CD8-positive, alpha-beta memory T cell (primary cell): ENCODE results near the gene SFT2D3. TPM values are rescaled to one million over a fixed set of nuclear protein-coding genes. Genes with fewer than 3 reads are reported as not detected.
A peak's percentile ranks its signal among the peaks of the same experiment; 100 is the strongest.

ENCODE experiments used
- CTCF ChIA-PET: fragments of 350-600 bp; sonication (Branson Sonifier 250); formaldehyde crosslinking; loops from one replicate; lab custom pipeline; 2021; ENCODE audit warnings: antibody characterized with exemption; lab: Charles Lee
- POLR2A ChIA-PET: fragments of 350-600 bp; sonication (Branson Sonifier 250); formaldehyde crosslinking; loops from one replicate; lab custom pipeline; 2021; ENCODE audit warnings: antibody characterized with exemption; lab: Charles Lee
- DNase-seq, 5 donors: peaks; one replicate each; pipeline versions ENCODE4 v3.0.0 to v3.0.0-alpha.2; 2020 to 2022; ENCODE audit warnings: mixed read lengths in 1 of 5
- H3K27ac ChIP-seq: one replicate; pipeline ENCODE4 v1.7.0; 2013; ENCODE audit warnings: low read depth, mild to moderate bottlenecking, low read length, moderate library complexity
- H3K27me3 ChIP-seq: 2 replicates; pipeline ENCODE4 v1.7.0; 2013; ENCODE audit warnings: low read length, mild to moderate bottlenecking; ENCODE audit not compliant: insufficient read depth, poor library complexity, severe bottlenecking
- H3K36me3 ChIP-seq: 2 replicates; pipeline ENCODE4 v1.7.0; 2013; ENCODE audit warnings: mild to moderate bottlenecking, low read length, moderate library complexity; ENCODE audit not compliant: insufficient read depth
- H3K4me1 ChIP-seq: 2 replicates; pipeline ENCODE4 v1.7.0; 2013; ENCODE audit warnings: mild to moderate bottlenecking, low read length, moderate library complexity; ENCODE audit not compliant: insufficient read depth
- H3K4me3 ChIP-seq: 2 replicates; pipeline ENCODE4 v1.7.0; 2013; ENCODE audit warnings: mild to moderate bottlenecking, low read length
- H3K9me3 ChIP-seq: 2 replicates; pipeline ENCODE4 v1.7.0; 2013; ENCODE audit warnings: mild to moderate bottlenecking, low read length
- H3K27ac Mint-ChIP-seq, 8 donors: one replicate each; pipeline ENCODE4 v1.8.0; 2020 to 2021; ENCODE audit warnings: mixed read lengths in 8 of 8, mild to moderate bottlenecking in 6 of 8, inconsistent platforms in 3 of 8, moderate library complexity in 3 of 8
- H3K27me3 Mint-ChIP-seq, 2 donors: one replicate each; pipeline ENCODE4 v1.8.0; 2020 to 2021; ENCODE audit warnings: mixed read lengths in 2 of 2, mild to moderate bottlenecking in 1 of 2, moderate library complexity in 1 of 2
- H3K36me3 Mint-ChIP-seq, 3 donors: one replicate each; pipeline ENCODE4 v1.8.0; 2020 to 2021; ENCODE audit warnings: mixed read lengths in 3 of 3, inconsistent platforms in 1 of 3, mild to moderate bottlenecking in 1 of 3
- H3K4me1 Mint-ChIP-seq, 3 donors: one replicate each; pipeline ENCODE4 v1.8.0; 2020 to 2021; ENCODE audit warnings: mixed read lengths in 3 of 3, inconsistent platforms in 1 of 3, mild to moderate bottlenecking in 1 of 3
- H3K4me3 Mint-ChIP-seq, 7 donors: one replicate each; pipeline ENCODE4 v1.8.0; 2020 to 2021; ENCODE audit warnings: mixed read lengths in 7 of 7, mild to moderate bottlenecking in 6 of 7, moderate library complexity in 4 of 7, inconsistent platforms in 2 of 7
- H3K9me3 Mint-ChIP-seq, 5 donors: one replicate each; pipeline ENCODE4 v1.8.0; 2020 to 2022; ENCODE audit warnings: mixed read lengths in 5 of 5, mild to moderate bottlenecking in 3 of 5, moderate library complexity in 2 of 5, inconsistent platforms in 1 of 5
- polyA plus RNA-seq: library from polyadenylated mRNA; unstranded; fragments of 300-500 nt; fragmentation: Illumina TruSeq; gene quantifications from one replicate; pipeline ENCODE4 v1.2.3, GENCODE V29; 2021
- total RNA-seq, 2 experiments: library from RNA; stranded (reverse); gene quantifications; one replicate each; pipeline ENCODE4 v1.2.3, GENCODE V29; 2021

Gene SFT2D3
- total and polyA plus RNA-seq, 3 experiments from 2014 or later: 0.31 to 5.5 (median 4.6) TPM

- H3K27ac Mint-ChIP-seq: no peak overlapping the region
- ChIA-PET POLR2A (no interaction called here), CTCF (no interaction called here)
- H3K9me3 ChIP-seq: no peaks in the 10 kb centered on the region
- no peak overlapping the region for H3K4me3 Mint-ChIP-seq
- DNase-seq: peak in 1 of 5 donors; percentile 39
- peaks cover 4% of the 10 kb centered on the region for H3K27me3 ChIP-seq
- H3K4me1 ChIP-seq: no peaks in the 10 kb centered on the region
- no peaks in the 10 kb centered on the region for H3K9me3 Mint-ChIP-seq
- H3K27ac ChIP-seq: no peak overlapping the region
- H3K36me3 Mint-ChIP-seq: no peaks in the 10 kb centered on the region
- no peaks in the 10 kb centered on the region for H3K4me1 Mint-ChIP-seq
- H3K36me3 ChIP-seq: no peaks in the 10 kb centered on the region
- H3K27me3 Mint-ChIP-seq: peaks cover 11 to 21% of the 10 kb centered on the region in 2 donors
- H3K4me3 ChIP-seq: no peak overlapping the region
Observed at GRCh38 chr2:127656569-127657231, 44.6 kb upstream of the SFT2D3 start.

DNA sequence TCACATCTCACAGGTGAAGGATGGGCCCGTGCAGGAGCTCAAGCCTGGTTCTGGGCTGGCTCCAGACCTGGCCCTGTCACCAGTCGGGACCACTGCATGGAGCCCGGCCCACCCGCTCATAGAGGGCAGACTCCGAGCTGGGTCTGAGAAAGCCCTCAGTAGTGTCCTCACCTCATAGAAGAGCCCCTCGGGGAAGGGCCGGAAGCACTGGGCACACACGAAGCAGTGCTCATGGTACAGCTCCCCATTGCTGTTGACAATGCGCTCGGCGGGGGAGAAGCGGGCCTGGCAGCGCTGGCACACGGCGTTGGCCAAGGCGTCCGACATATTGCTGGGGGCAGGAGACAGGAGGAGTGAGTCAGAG is 44.1 kb upstream of the SFT2D3 start:
- CTCF ChIA-PET: no interaction called here
- H3K4me3 Mint-ChIP-seq: no peak overlapping the region
- no peaks in the 10 kb centered on the region for H3K36me3 Mint-ChIP-seq

DNA sequence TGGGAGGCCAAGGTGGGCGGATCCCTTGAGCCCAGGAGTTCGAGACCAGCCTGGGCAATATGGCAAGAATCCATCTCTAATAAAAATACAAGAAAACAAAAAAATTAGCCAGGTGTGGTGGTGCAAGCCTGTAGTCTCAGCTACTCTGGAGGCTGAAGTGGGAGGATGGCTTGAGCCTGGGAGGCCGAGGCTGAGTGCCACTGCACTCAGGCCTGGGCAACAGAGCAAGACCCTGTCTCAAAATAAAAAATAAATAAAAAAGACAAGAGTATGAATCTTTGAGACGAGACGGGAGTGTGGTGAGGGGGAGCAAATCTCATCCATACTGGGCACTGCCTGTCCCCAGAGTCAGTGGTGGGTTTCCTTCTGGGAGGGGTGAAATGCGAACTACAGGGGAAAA is 43.2 kb upstream of the SFT2D3 start:
- DNase-seq: peak in 1 of 5 donors; percentile 1
- Histone ChIP-seq H3K27ac (no peak overlapping the region), H3K4me1 (no peaks in the 10 kb centered on the region), H3K27me3 (peaks cover 12% of the 10 kb centered on the region), H3K4me3 (no peak overlapping the region), H3K36me3 (no peaks in the 10 kb centered on the region), H3K9me3 (no peaks in the 10 kb centered on the region)
- Mint-ChIP-seq H3K27me3 (peaks cover 11 to 33% of the 10 kb centered on the region in 2 donors), H3K4me1 (no peaks in the 10 kb centered on the region), H3K4me3 (no peak overlapping the region), H3K36me3 (no peaks in the 10 kb centered on the region), H3K27ac (no peak overlapping the region), H3K9me3 (no peaks in the 10 kb centered on the region)
- CTCF ChIA-PET: no interaction called here
- POLR2A ChIA-PET: no interaction called here

More for the DNA sequence above, 44.1 kb upstream of the SFT2D3 start:
- Histone ChIP-seq H3K4me1 (no peaks in the 10 kb centered on the region), H3K27me3 (peaks cover 8% of the 10 kb centered on the region), H3K36me3 (no peaks in the 10 kb centered on the region), H3K9me3 (no peaks in the 10 kb centered on the region), H3K27ac (no peak overlapping the region), H3K4me3 (no peak overlapping the region)
- POLR2A ChIA-PET: no interaction called here
- no peak overlapping the region for H3K27ac Mint-ChIP-seq
- H3K4me1 Mint-ChIP-seq: no peaks in the 10 kb centered on the region
- no peaks in the 10 kb centered on the region for H3K9me3 Mint-ChIP-seq
- peaks cover 11 to 25% of the 10 kb centered on the region in 2 donors for H3K27me3 Mint-ChIP-seq
- peak in 1 of 5 donors; percentile 23 for DNase-seq

DNA sequence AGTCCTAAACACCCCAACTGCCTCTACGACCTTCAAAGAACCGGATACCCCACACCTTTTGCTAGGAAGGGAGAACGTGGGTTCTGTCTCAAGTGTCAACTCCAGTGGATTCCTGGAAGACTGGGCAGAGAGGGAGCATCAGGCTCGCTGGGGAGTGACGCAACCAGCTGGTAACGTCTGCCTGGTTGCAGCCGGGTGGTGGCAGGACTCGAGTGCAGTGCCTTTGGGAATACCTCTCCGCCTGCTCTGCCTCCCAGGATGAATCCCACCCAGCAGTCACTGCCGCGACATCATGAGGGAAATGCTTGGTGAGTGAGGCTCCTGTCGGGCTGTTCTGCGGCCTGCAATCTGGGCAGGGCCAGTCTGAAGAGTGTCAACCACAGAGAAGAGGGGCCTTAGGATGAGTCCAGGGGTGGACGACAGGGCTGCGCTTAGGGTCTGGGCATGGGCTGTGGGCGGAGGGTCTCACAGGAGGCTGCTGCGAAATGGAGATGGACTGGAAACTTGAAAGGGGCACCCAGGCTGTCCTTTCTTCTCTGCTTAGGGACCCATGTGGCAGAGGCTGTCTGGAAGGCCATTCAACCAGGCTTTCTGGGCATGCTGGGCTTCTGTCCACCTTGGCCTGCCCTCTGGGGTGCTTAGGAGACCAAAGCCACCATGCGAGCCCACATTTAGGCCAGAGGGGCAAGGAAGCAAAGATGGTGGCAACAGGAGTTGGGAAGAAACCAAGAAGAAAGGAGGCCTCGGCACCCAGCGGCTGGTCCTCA is 42.5 kb upstream of the SFT2D3 start:
- ChIA-PET CTCF (no interaction called here), POLR2A (no interaction called here)
- no peak overlapping the region for H3K27ac Mint-ChIP-seq
- peak in 1 of 5 donors; percentile 33 for DNase-seq
- H3K36me3 Mint-ChIP-seq: no peaks in the 10 kb centered on the region
- Histone ChIP-seq H3K9me3 (no peaks in the 10 kb centered on the region), H3K4me1 (no peaks in the 10 kb centered on the region), H3K27ac (no peak overlapping the region), H3K27me3 (peaks cover 16% of the 10 kb centered on the region), H3K4me3 (no peak overlapping the region), H3K36me3 (no peaks in the 10 kb centered on the region)
- no peaks in the 10 kb centered on the region for H3K4me1 Mint-ChIP-seq
- H3K9me3 Mint-ChIP-seq: no peaks in the 10 kb centered on the region
- no peak overlapping the region for H3K4me3 Mint-ChIP-seq
- peaks cover 13 to 38% of the 10 kb centered on the region in 2 donors for H3K27me3 Mint-ChIP-seq

GRCh38 chr2:127659408-127660290 is 41.6 kb upstream of the SFT2D3 start:
- POLR2A ChIA-PET: no interaction called here
- Histone ChIP-seq H3K36me3 (no peaks in the 10 kb centered on the region), H3K4me3 (no peak overlapping the region), H3K27me3 (peaks cover 17% of the 10 kb centered on the region), H3K9me3 (no peaks in the 10 kb centered on the region), H3K27ac (no peak overlapping the region), H3K4me1 (no peaks in the 10 kb centered on the region)
- Mint-ChIP-seq H3K4me3 (no peak overlapping the region), H3K4me1 (no peaks in the 10 kb centered on the region), H3K36me3 (no peaks in the 10 kb centered on the region), H3K27ac (no peak overlapping the region), H3K9me3 (no peaks in the 10 kb centered on the region), H3K27me3 (peaks cover 13 to 38% of the 10 kb centered on the region in 2 donors)
- CTCF ChIA-PET: no interaction called here
- DNase-seq: peak in 1 of 5 donors; percentile 35

- no peak for DNase-seq
- Histone ChIP-seq H3K36me3 (no peaks in the 10 kb centered on the region), H3K9me3 (no peaks in the 10 kb centered on the region), H3K27ac (no peak overlapping the region), H3K4me3 (no peak overlapping the region), H3K27me3 (peaks cover 17% of the 10 kb centered on the region), H3K4me1 (no peaks in the 10 kb centered on the region)
- ChIA-PET POLR2A (no interaction called here), CTCF (no interaction called here)
- H3K27ac Mint-ChIP-seq: no peak overlapping the region
- no peaks in the 10 kb centered on the region for H3K9me3 Mint-ChIP-seq
- no peaks in the 10 kb centered on the region for H3K36me3 Mint-ChIP-seq
- no peak overlapping the region for H3K4me3 Mint-ChIP-seq
- peaks cover 15 to 43% of the 10 kb centered on the region in 2 donors for H3K27me3 Mint-ChIP-seq
- no peaks in the 10 kb centered on the region for H3K4me1 Mint-ChIP-seq
Observed at GRCh38 chr2:127660291-127660578, 41.1 kb upstream of the SFT2D3 start.

GRCh38 chr2:127661072-127661649 is 40.1 kb upstream of the SFT2D3 start:
- no peaks in the 10 kb centered on the region for H3K9me3 ChIP-seq
- H3K4me1 Mint-ChIP-seq: no peaks in the 10 kb centered on the region
- no peak overlapping the region for H3K27ac ChIP-seq
- DNase-seq: no peak
- H3K27me3 Mint-ChIP-seq: peaks cover 15 to 52% of the 10 kb centered on the region in 2 donors
- CTCF ChIA-PET: no interaction called here
- no peaks in the 10 kb centered on the region for H3K36me3 Mint-ChIP-seq
- no peaks in the 10 kb centered on the region for H3K36me3 ChIP-seq
- H3K4me3 ChIP-seq: no peak overlapping the region
- POLR2A ChIA-PET: no interaction called here
- H3K27me3 ChIP-seq: peaks cover 17% of the 10 kb centered on the region
- H3K4me1 ChIP-seq: no peaks in the 10 kb centered on the region
- H3K27ac Mint-ChIP-seq: no peak overlapping the region
- no peak overlapping the region for H3K4me3 Mint-ChIP-seq
- no peaks in the 10 kb centered on the region for H3K9me3 Mint-ChIP-seq
